Spleen (tissue), 7 donors: Measurements from ENCODE around the gene BIRC6.
"Not testable (repeated sequence)": the region's sequence is repeated elsewhere in the genome, so short reads cannot be mapped to it uniquely, and the experiment has no call there.

Experiments
- POLR2A ChIP-seq, 3 donors: fragments of 450-650 bp; IDR thresholded peaks; one replicate each; pipeline ENCODE4 v1.5.1; 2017; ENCODE audit warnings: antibody characterized with exemption in 3 of 3, mild to moderate bottlenecking in 1 of 3
- TF ChIP-seq, protein P1 (sequence below), 11 experiments: fragments of 200-600 bp in 7 of 11; fragments of 450-650 bp in 4 of 11; sonication (generic) in 4 of 11; IDR thresholded peaks in 8 of 11; conservative IDR thresholded peaks in 3 of 11; 1 replicate in 7 of 11; 2 replicates in 4 of 11; pipeline versions ENCODE4 v1.4.0 to v1.8.0; 2016 to 2021; ENCODE audit warnings: antibody characterized with exemption in 11 of 11, inconsistent platforms in 4 of 11, mild to moderate bottlenecking in 1 of 11
- donor health status: DM: no; HTN: no; CAD: no; lungs with moderate emphysema.
- donor health status: DM: no; HTN: no; CAD: no.
- donor health status: DM: no; HTN: no; CAD: no.

DNA sequence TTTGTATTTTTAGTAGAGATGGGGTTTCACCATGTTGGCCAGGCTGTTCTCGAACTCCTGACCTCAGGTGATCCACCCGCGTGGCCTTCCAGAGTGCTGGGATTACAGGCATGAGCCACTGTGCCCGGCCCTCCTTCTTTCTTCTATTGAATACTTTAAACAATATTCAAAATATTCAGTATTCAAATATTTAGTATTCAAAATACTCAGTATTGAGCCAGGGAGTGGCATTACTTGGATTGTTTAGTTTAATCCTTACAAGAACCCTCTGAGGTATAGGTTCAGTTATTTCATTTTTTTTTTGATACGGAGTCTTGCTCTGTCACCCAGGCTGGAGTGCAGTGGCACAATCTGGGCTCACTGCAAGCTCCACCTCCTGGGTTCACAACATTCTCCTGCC, 281.7 kb downstream of the BIRC6 start:
- TF ChIP-seq, protein P1, sequence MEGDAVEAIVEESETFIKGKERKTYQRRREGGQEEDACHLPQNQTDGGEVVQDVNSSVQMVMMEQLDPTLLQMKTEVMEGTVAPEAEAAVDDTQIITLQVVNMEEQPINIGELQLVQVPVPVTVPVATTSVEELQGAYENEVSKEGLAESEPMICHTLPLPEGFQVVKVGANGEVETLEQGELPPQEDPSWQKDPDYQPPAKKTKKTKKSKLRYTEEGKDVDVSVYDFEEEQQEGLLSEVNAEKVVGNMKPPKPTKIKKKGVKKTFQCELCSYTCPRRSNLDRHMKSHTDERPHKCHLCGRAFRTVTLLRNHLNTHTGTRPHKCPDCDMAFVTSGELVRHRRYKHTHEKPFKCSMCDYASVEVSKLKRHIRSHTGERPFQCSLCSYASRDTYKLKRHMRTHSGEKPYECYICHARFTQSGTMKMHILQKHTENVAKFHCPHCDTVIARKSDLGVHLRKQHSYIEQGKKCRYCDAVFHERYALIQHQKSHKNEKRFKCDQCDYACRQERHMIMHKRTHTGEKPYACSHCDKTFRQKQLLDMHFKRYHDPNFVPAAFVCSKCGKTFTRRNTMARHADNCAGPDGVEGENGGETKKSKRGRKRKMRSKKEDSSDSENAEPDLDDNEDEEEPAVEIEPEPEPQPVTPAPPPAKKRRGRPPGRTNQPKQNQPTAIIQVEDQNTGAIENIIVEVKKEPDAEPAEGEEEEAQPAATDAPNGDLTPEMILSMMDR (IDR thresholded peaks at IDR 0.05 in 8 of 11, conservative IDR thresholded peaks at IDR 0.05 in 3 of 11) = not testable (repeated sequence)
- TF ChIP-seq POLR2A (IDR thresholded peaks at IDR 0.05) = not testable (repeated sequence)
